ENCODE data around the gene PDIA6.

The PDIA6 gene

GRCh38 chr2:10760794-10761504 lies 51.6 kb downstream of the PDIA6 start:
- no peak for DNase-seq (ENCODE audit: low read depth)
- no peak overlapping the region for H3K4me3 ChIP-seq (ENCODE audit: low read depth, low read length)
- no peak for TF ChIP-seq CTCF (IDR thresholded peaks at IDR 0.05; ENCODE audit: insufficient read depth, low read depth, low read length, missing control alignments)

- no peak overlapping the region for H3K4me3 ChIP-seq (ENCODE audit: low read depth, low read length)
Observed at GRCh38 chr2:10759151-10759714, 53.4 kb downstream of the PDIA6 start.

GRCh38 chr2:10757814-10758286 lies 54.7 kb downstream of the PDIA6 start:
- no peak overlapping the region for H3K4me3 ChIP-seq (ENCODE audit: low read depth, low read length)
- DNase-seq (ENCODE audit: low read depth), result no peak
- TF ChIP-seq CTCF (IDR thresholded peaks at IDR 0.05; ENCODE audit: insufficient read depth, low read depth, low read length, missing control alignments), result no peak

More at GRCh38 chr2:10759151-10759714, 53.4 kb downstream of the PDIA6 start:
- TF ChIP-seq CTCF (IDR thresholded peaks at IDR 0.05; ENCODE audit: insufficient read depth, low read depth, low read length, missing control alignments), result no peak
- no peak for DNase-seq (ENCODE audit: low read depth)

GRCh38 chr2:10755621-10756020 lies 57.0 kb downstream of the PDIA6 start:
- DNase-seq (ENCODE audit: low read depth), result no peak
- H3K4me3 ChIP-seq (ENCODE audit: low read depth, low read length), result no peak overlapping the region
- no peak for TF ChIP-seq CTCF (IDR thresholded peaks at IDR 0.05; ENCODE audit: insufficient read depth, low read depth, low read length, missing control alignments)

- no peak overlapping the region for H3K4me3 ChIP-seq (ENCODE audit: low read depth, low read length)
- no peak for TF ChIP-seq CTCF (IDR thresholded peaks at IDR 0.05; ENCODE audit: insufficient read depth, low read depth, low read length, missing control alignments)
Observed at GRCh38 chr2:10753876-10754275, 58.7 kb downstream of the PDIA6 start.

GRCh38 chr2:10753156-10753555 lies 59.4 kb downstream of the PDIA6 start:
- no peak for DNase-seq (ENCODE audit: low read depth)
- no peak for TF ChIP-seq CTCF (IDR thresholded peaks at IDR 0.05; ENCODE audit: insufficient read depth, low read depth, low read length, missing control alignments)
- H3K4me3 ChIP-seq (ENCODE audit: low read depth, low read length), result no peak overlapping the region

More at GRCh38 chr2:10753876-10754275, 58.7 kb downstream of the PDIA6 start:
- DNase-seq (ENCODE audit: low read depth), result no peak

Measured in GM12865 (cell line).